ENCODE measurements around the gene PAK4. TPM values are rescaled to one million over a fixed set of nuclear protein-coding genes. Genes with fewer than 3 reads are reported as not detected.
A peak's percentile ranks its signal among the peaks of the same experiment; 100 is the strongest.
"Not testable (repeated sequence)": the region's sequence is repeated elsewhere in the genome, so short reads cannot be mapped to it uniquely, and the experiment has no call there.

The PAK4 gene
- total RNA-seq, 2 experiments from 2014 or later = 9.8 to 11.5 TPM

DNA sequence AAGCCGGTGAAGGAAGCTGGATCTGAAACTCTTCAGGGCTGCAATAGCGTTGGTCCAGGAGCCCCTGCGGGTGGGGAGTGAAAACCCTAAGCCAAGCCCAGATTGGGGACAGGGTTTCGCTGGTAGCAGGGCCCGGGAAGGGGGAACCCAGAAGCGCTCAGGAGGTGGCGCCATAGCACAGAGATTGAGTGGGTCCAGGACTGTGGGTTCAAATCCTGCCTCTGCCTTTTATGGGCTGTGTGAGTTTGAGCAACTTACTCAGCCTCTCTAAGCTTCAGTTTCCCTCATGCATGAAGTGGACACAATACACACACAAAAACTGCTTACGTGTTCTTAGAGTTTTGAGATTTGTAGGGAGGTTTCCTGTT, 86.8 kb downstream of the PAK4 start:
- Mint-ChIP-seq H3K36me3 (ENCODE audit: low read depth) (no peaks in the 10 kb centered on the region), H3K4me1 (ENCODE audit: low read depth) (no peaks in the 10 kb centered on the region), H3K27me3 (peaks cover 5% of the 10 kb centered on the region), H3K9me3 (no peaks in the 10 kb centered on the region), H3K27ac (no peak overlapping the region), H3K4me3 (no peak overlapping the region)
- CTCF ChIA-PET = interaction anchor here (0.6 to 3.4 kb wide), 10 partner anchors 9 to 221 kb away, joined by 3 to 15 read pairs (median 4); partner anchors contain the start of genes PLEKHG2 and SYCN
- intact Hi-C loops (cut with micrococcal nuclease) = loop anchor here (5.0 kb wide), 1 partner anchor 115 kb away; no protein-coding TSS in a partner anchor
- POLR2A ChIA-PET = interaction anchor here (0.7 kb wide), 1 partner anchor 9 kb away, joined by 3 read pairs; no protein-coding TSS in a partner anchor
- DNase-seq (peak; percentile 85), ATAC-seq (peak; percentile 98)
- TF ChIP-seq, protein P1, sequence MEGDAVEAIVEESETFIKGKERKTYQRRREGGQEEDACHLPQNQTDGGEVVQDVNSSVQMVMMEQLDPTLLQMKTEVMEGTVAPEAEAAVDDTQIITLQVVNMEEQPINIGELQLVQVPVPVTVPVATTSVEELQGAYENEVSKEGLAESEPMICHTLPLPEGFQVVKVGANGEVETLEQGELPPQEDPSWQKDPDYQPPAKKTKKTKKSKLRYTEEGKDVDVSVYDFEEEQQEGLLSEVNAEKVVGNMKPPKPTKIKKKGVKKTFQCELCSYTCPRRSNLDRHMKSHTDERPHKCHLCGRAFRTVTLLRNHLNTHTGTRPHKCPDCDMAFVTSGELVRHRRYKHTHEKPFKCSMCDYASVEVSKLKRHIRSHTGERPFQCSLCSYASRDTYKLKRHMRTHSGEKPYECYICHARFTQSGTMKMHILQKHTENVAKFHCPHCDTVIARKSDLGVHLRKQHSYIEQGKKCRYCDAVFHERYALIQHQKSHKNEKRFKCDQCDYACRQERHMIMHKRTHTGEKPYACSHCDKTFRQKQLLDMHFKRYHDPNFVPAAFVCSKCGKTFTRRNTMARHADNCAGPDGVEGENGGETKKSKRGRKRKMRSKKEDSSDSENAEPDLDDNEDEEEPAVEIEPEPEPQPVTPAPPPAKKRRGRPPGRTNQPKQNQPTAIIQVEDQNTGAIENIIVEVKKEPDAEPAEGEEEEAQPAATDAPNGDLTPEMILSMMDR (IDR thresholded peaks at IDR 0.05) = peak; percentile 68

DNA sequence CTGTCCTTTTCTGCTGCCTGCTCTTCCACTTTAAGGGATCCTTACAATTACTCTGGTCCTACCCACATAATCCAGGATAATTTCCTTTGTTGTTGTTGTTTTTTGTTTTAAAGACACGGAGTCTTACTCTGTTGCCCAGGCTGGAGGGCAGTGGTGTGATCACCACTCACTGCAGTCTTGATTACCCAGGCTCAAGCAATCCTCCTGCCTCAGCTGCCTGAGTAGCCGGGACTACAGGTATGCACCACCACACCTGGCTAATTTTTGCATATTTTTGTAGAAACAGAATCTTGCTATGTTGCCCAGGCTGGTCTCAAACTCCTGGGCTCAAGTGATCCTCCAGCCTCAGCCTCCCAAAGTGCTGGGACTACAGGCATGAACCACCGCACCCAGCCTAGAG, 89.7 kb downstream of the PAK4 start:
- POLR2A ChIA-PET; H3K9me3 Mint-ChIP-seq; H3K4me1 Mint-ChIP-seq (ENCODE audit: low read depth); H3K36me3 Mint-ChIP-seq (ENCODE audit: low read depth); intact Hi-C loops (cut with micrococcal nuclease); H3K4me3 Mint-ChIP-seq; DNase-seq; ATAC-seq; H3K27ac Mint-ChIP-seq; H3K27me3 Mint-ChIP-seq: not testable (repeated sequence)
- CTCF ChIA-PET = interaction anchor here (1.3 kb wide), 1 partner anchor 113 kb away, joined by 5 read pairs; no protein-coding TSS in a partner anchor

DNA sequence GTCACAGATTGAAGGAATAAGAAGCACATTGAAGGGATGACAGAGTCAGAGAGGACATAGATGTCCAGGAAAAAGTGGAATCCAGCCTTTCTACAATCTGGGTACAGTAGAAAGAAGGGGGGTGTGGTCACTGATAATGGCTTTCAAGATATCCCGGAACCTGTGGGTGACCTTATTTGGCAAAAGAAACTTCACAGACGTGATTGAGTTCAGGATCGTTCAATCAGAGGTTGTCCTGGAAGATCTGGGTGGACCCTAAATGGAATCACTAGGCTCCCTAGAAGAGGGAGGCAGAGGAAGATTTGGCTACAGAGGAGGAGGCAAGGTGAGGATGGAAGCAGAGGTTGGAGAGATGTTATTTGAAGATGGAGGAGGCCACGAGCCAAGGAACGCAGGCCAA, 91.5 kb downstream of the PAK4 start:
- Mint-ChIP-seq H3K4me1 (ENCODE audit: low read depth) (no peaks in the 10 kb centered on the region), H3K27ac (no peak overlapping the region), H3K36me3 (ENCODE audit: low read depth) (no peaks in the 10 kb centered on the region), H3K27me3 (peaks cover 10% of the 10 kb centered on the region), H3K4me3 (no peak overlapping the region), H3K9me3 (no peaks in the 10 kb centered on the region)
- DNase-seq (no peak), ATAC-seq (no peak)
- POLR2A ChIA-PET = interaction anchor here (1.2 kb wide), 1 partner anchor 22 kb away, joined by 3 read pairs; no protein-coding TSS in a partner anchor
- CTCF ChIA-PET = interaction anchor here (1.2 kb wide), 1 partner anchor 111 kb away, joined by 3 read pairs; no protein-coding TSS in a partner anchor
- TF ChIP-seq, protein P1 (IDR thresholded peaks at IDR 0.05) = no peak
- intact Hi-C loops (cut with micrococcal nuclease) = no loop called here

DNA sequence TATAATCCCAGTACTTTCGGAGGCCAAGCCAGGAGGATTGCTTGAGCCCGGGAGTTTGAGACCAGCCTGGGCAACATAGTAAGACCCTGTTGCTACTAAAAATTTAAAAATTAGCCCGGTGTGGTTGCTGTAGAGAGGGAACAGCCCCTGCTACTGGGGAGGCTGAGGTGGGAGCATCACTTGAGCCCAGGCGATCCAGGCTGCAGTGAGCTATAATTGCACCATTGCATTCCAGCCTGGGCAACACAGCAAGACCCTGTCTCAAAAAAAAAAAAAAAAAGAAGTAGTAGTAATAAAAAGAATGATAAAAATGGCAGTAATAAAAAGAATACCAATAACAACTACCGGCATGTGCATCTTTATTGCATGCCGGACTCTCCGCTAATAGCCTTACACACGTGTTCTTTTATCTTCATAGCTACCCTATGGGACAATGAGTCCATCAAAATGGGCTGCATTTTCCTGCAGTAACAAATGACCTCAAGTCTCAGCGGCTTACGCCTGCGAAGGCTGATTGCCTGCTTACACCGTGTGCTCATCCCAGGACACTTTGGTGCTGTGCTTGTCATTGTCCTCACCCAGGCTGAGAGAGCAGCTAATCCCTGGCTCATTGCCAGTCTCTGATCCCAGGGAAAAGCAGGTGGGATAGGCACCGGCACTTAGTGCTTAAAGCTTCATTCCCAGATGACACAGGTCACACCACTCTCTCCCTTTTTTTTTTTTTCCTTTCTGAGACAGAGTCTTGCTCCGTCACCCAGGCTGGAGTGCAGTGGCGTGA, 92.8 kb downstream of the PAK4 start:
- H3K9me3 Mint-ChIP-seq = no peaks in the 10 kb centered on the region
- no peak overlapping the region for H3K4me3 Mint-ChIP-seq
- CTCF ChIA-PET = interaction anchor here (0.6 to 1.2 kb wide), 2 partner anchors 32 to 109 kb away, joined by 3 read pairs; no protein-coding TSS in a partner anchor
- no peak for ATAC-seq
- DNase-seq = no peak
- TF ChIP-seq, protein P1 (IDR thresholded peaks at IDR 0.05) = no peak
- POLR2A ChIA-PET = interaction anchor here (0.6 kb wide), 1 partner anchor 111 kb away, joined by 3 read pairs; no protein-coding TSS in a partner anchor
- no peak overlapping the region for H3K27ac Mint-ChIP-seq
- H3K36me3 Mint-ChIP-seq (ENCODE audit: low read depth) = no peaks in the 10 kb centered on the region
- H3K4me1 Mint-ChIP-seq (ENCODE audit: low read depth) = no peaks in the 10 kb centered on the region
- intact Hi-C loops (cut with micrococcal nuclease) = no loop called here
- H3K27me3 Mint-ChIP-seq = peaks cover 11% of the 10 kb centered on the region

DNA sequence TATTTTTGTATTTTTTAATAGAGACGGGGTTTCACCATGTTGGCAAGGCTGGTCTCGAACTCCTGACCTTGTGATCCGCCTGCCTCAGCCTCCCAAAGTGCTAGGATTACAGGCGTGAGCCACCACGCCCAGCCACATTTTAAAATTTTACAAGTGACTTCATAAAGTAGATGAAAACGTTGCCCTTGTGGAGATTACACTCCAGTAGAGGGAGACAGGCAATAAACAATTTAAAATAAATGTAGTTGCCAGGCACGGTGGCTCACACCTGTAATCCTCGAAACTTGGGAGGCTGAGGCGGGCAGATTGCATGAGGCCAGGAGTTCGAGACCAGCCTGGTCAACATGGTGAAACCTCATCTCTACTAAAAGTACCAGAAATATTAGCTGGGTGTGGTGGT, 93.5 kb downstream of the PAK4 start:
- H3K27ac Mint-ChIP-seq; H3K4me1 Mint-ChIP-seq (ENCODE audit: low read depth); ATAC-seq; H3K9me3 Mint-ChIP-seq; H3K4me3 Mint-ChIP-seq; CTCF ChIA-PET; intact Hi-C loops (cut with micrococcal nuclease); H3K36me3 Mint-ChIP-seq (ENCODE audit: low read depth); DNase-seq: not testable (repeated sequence)
- peaks cover 14% of the 10 kb centered on the region for H3K27me3 Mint-ChIP-seq
- POLR2A ChIA-PET = interaction anchor here (0.6 kb wide), 1 partner anchor 110 kb away, joined by 3 read pairs; no protein-coding TSS in a partner anchor

Measured in activated CD8-positive, alpha-beta T cell treated with anti-CD3 and anti-CD28 coated beads for 36 hours (primary cell).